HEK293T (cell line): ENCODE results near the gene GNAI1.

Experiments
- FOXA1 ChIP-seq: fragments of 450-650 bp; IDR thresholded peaks from 2 replicates; pipeline ENCODE4 v1.6.1; 2016; ENCODE audit warnings: mild to moderate bottlenecking
- SP1 ChIP-seq: fragments of 450-650 bp; IDR thresholded peaks from 2 replicates; pipeline ENCODE4 v1.6.1; 2017
- SUZ12 ChIP-seq: fragments of 450-650 bp; IDR thresholded peaks from 2 replicates; pipeline ENCODE4 v1.6.1; 2016; ENCODE audit warnings: mild to moderate bottlenecking
- TF ChIP-seq, protein P1 (sequence below): fragments of 450-650 bp; IDR thresholded peaks from 2 replicates; pipeline ENCODE4 v1.6.1; 2016

DNA sequence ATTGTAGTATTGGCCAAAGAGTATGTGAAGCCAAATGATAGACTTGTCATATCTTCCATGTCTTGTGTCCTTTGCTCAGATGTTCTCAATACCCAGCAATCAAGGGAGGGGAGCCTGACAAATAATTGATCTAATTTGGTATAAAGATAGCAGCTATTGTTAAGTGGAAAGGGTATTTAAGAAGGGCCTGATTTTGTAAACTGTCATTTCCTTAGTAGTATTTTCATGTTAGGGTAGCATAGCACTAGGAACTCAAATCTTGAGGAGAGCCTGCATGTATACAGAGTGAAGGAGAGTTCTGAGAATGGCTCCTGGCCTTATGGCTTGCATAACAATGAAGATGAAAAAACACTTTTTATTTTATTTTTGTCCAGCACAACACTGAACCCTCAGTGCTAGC, 53.1 kb downstream of the GNAI1 start:
- TF ChIP-seq, protein P1, sequence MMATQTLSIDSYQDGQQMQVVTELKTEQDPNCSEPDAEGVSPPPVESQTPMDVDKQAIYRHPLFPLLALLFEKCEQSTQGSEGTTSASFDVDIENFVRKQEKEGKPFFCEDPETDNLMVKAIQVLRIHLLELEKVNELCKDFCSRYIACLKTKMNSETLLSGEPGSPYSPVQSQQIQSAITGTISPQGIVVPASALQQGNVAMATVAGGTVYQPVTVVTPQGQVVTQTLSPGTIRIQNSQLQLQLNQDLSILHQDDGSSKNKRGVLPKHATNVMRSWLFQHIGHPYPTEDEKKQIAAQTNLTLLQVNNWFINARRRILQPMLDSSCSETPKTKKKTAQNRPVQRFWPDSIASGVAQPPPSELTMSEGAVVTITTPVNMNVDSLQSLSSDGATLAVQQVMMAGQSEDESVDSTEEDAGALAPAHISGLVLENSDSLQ: no peak
- TF ChIP-seq SP1 (no peak), FOXA1 (no peak), SUZ12 (no peak)
